ENCODE data around the gene CCNL1. TPM values are rescaled to one million over a fixed set of nuclear protein-coding genes. Genes with fewer than 3 reads are reported as not detected.

CCNL1 gene
- total RNA-seq, 2 experiments from 2014 or later: 163 to 215 TPM

DNA sequence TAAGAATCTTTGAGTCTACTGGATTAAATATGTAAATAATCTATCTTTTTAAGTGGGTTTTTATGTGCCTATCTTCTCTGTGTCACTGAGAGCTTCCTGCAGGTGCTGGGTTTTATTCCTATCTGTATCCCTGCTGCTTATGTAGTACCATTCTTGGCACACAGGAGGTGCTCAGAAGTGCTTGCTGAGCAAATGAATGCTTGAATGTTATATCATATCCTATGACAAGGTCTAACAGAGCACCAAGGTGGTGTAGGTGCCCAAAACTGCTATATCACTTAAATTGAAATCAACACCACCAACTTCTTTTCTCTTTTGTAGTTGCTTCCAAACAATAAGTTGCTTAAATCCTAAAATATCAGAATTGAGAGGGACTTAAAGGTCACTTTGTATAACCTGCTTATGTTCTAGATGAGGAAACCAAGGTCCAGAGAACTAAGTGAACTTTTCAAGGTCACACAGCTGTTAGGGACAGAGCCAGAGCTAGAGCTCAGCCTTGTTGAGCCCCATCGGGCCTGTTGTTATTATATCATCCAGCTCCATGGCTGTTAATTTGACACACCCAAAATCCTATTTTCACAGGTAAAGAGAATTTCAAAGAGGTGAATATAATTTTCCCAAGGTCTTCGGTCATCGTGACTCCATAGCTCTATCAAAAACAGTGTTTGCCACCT lies 46.0 kb downstream of the CCNL1 start:
- Mint-ChIP-seq H3K9me3 (ENCODE audit: low read depth) (no peaks in the 10 kb centered on the region), H3K4me3 (no peak overlapping the region), H3K27ac (no peak overlapping the region), H3K27me3 (no peaks in the 10 kb centered on the region), H3K4me1 (no peaks in the 10 kb centered on the region), H3K36me3 (ENCODE audit: low read depth) (no peaks in the 10 kb centered on the region)
- DNase-seq (no peak), ATAC-seq (peak; percentile 77)
- intact Hi-C loops (cut with DNase I, micrococcal nuclease): no loop called here
- CTCF ChIA-PET: interaction anchor here (1.1 to 3.5 kb wide), 7 partner anchors 9 to 24 kb away, joined by 3 to 25 read pairs (median 4); no protein-coding TSS in a partner anchor
- POLR2A ChIA-PET: no interaction called here

DNA sequence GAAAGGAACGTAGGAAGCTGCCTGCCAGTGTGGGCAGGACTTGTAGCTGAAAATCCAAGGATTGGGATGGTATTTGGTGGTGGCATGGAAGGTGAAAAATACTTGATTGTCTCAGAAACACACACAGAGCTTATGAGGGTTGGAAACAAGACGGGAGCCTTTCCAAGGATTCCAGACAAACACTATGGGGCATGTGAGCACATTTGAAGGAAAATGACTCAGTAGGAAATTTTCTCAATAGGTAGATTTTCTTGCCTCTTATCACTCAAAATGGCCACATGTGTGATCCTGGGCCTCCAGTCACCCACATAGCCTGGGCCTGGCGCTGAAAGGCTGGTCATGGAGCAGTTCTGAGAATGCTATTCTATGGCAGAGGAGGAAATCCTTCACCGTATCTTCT lies 47.4 kb downstream of the CCNL1 start:
- Mint-ChIP-seq H3K27ac (no peak overlapping the region), H3K9me3 (ENCODE audit: low read depth) (no peaks in the 10 kb centered on the region), H3K27me3 (no peaks in the 10 kb centered on the region), H3K4me1 (no peaks in the 10 kb centered on the region), H3K36me3 (ENCODE audit: low read depth) (no peaks in the 10 kb centered on the region), H3K4me3 (no peak overlapping the region)
- ChIA-PET CTCF (interaction anchor here (0.6 to 3.5 kb wide), 6 partner anchors 11 to 249 kb away, joined by 3 to 25 read pairs (median 4); no protein-coding TSS in a partner anchor), POLR2A (no interaction called here)
- DNase-seq: no peak
- intact Hi-C loops (cut with DNase I, micrococcal nuclease): no loop called here
- no peak for ATAC-seq

DNA sequence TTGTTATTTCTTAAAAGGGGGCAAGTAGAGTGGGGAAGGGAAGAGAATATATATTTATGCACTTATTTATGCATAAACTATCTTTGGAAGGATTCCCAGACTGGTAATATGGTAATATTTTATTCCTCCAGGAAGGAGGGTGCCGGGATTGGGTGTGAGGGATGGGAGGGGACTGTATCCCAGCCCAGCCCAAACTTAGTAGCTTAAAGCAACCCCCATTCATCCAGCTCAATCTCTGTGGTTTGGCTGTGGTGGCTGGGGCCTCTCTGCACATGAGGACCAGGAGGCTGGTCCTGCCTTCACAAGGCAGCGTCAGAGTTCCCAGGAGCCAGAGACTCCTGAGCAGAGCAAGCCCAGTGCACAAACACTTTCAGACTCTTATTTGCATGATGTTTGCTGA lies 48.4 kb downstream of the CCNL1 start:
- H3K9me3 Mint-ChIP-seq (ENCODE audit: low read depth): no peaks in the 10 kb centered on the region
- no peaks in the 10 kb centered on the region for H3K36me3 Mint-ChIP-seq (ENCODE audit: low read depth)
- no peaks in the 10 kb centered on the region for H3K4me1 Mint-ChIP-seq
- ATAC-seq (no peak), DNase-seq (no peak)
- no peaks in the 10 kb centered on the region for H3K27me3 Mint-ChIP-seq
- ChIA-PET POLR2A (no interaction called here), CTCF (interaction anchor here (0.6 to 1.6 kb wide), 3 partner anchors 10 to 496 kb away, joined by 3 to 4 read pairs (median 3); no protein-coding TSS in a partner anchor)
- H3K27ac Mint-ChIP-seq: no peak overlapping the region
- H3K4me3 Mint-ChIP-seq: no peak overlapping the region
- intact Hi-C loops (cut with DNase I, micrococcal nuclease): no loop called here

DNA sequence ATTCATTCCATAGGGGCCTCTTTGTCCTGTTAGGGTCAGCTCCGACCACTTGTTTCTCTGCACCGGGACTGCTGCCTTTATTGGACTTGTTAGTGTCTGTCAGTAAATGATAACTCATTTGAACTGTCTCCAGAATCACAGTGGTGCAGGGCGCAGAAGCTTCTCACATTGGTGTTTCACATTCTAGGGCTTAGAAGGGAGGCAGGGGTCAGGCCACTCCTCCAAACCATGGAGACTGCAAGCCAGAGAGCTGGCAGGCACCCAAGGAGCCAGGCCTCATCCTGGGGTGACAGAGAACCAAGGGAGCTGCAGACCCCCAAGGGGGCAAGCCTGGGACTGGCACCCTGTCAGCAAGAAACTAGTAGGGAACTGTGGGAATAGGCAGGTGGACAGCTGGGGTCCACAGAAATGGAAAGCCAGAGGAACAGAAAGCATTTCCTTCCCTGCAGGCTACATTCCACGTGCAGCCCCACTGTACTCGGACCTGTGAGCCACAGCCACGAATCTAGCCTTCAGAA lies 49.1 kb downstream of the CCNL1 start:
- POLR2A ChIA-PET: no interaction called here
- Mint-ChIP-seq H3K27ac (no peak overlapping the region), H3K36me3 (ENCODE audit: low read depth) (no peaks in the 10 kb centered on the region), H3K4me1 (no peaks in the 10 kb centered on the region), H3K4me3 (no peak overlapping the region), H3K27me3 (no peaks in the 10 kb centered on the region), H3K9me3 (ENCODE audit: low read depth) (no peaks in the 10 kb centered on the region)
- intact Hi-C loops (cut with DNase I, micrococcal nuclease): no loop called here
- CTCF ChIA-PET: interaction anchor here (0.6 to 1.7 kb wide), 5 partner anchors 9 to 495 kb away, joined by 3 to 6 read pairs (median 4); no protein-coding TSS in a partner anchor
- DNase-seq: no peak
- ATAC-seq: no peak

DNA sequence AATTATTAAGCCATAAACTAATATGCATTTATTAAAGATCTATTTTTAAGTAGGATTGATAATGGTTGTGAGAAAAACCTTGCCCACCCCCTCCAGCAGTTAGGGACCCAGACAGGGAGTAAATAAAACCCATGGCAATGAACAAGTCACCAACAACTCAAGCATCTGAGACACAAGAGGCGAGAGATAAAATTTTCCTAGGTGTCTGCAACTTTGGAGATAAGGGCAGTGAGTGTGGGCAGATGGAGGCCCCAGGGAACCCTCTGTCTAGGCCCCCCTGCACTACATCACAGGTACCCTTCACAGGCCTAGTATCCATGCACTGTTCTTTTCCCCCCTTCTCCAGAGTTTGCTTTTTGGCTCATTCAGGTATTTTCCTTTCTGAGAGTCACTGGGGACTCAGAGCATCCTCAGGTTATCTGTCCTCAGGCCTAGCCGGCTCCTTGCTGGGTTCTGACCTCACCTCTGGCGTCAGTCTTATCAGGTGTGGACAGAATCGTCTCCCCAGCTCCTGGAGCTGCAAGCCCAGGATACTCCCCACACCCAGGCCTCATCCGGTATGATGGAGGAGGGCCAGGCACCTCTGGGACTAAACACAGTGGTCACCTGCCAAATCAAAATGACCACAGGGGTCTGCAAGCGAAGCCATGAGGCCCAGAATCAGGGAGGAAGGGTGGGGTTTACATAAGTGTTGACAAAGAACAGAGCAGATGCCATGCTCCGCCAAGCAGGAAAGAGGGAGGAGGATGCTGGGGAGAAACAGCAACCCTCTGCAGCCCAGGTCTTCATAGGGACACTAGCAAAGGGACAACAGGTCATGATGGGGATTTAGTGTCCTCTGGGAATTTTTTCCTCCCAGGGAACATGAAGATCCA lies 50.4 kb downstream of the CCNL1 start:
- POLR2A ChIA-PET: no interaction called here
- CTCF ChIA-PET: interaction anchor here (0.6 to 1.7 kb wide), 4 partner anchors 18 to 977 kb away, joined by 3 to 6 read pairs (median 4); no protein-coding TSS in a partner anchor
- Mint-ChIP-seq H3K36me3 (ENCODE audit: low read depth) (no peaks in the 10 kb centered on the region), H3K4me3 (no peak overlapping the region), H3K27ac (no peak overlapping the region), H3K9me3 (ENCODE audit: low read depth) (no peaks in the 10 kb centered on the region), H3K4me1 (peaks cover 11% of the 10 kb centered on the region), H3K27me3 (no peaks in the 10 kb centered on the region)
- ATAC-seq (no peak), DNase-seq (no peak)
- intact Hi-C loops (cut with DNase I, micrococcal nuclease): no loop called here

DNA sequence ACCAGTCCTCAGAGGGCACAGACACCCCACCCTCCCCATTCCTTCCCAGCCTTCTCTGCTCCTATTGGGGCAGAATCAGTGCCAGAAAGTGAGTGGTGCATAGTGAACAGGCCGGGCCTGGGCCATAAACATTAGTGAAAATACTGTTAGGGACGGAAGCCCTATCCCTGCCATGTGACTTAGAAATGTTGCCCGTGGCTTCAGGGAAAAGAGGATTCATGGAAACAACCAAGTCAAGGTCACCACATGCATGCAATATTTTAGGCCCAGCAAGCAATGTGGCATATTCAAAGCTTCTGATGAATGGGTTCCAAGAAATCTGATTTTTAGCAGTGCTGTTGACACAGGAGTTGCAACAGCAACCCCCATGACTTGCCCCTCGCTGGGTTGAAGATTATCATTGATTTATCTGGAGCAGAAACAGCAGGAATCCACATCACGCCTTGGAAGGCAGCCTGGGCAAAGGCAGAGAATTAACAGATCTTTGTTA lies 52.3 kb downstream of the CCNL1 start:
- POLR2A ChIA-PET: no interaction called here
- intact Hi-C loops (cut with DNase I, micrococcal nuclease): no loop called here
- no peak overlapping the region for H3K4me3 Mint-ChIP-seq

DNA sequence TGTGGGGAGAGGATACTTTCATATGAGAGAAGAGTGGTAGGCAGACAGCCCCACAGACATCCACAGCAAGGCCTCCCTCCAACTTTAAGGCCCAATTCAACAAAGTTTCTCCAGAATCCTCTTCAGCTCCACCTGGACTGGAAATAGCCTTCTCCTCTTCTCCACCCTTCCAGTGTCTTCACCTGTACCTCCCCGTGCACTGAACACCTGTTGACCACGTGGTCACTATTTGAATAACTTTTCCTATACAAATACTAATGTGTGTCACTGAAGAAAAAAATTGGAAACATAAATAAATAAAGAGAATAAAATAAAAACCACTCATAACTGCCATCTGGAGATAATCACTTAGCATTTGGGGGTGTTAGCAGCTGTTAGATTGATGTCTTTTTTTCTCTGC lies 52.9 kb downstream of the CCNL1 start:
- intact Hi-C loops (cut with DNase I, micrococcal nuclease): no loop called here
- ChIA-PET CTCF (interaction anchor here (1.9 kb wide), 1 partner anchor 23 kb away, joined by 4 read pairs; no protein-coding TSS in a partner anchor), POLR2A (no interaction called here)
- Mint-ChIP-seq H3K27me3 (no peaks in the 10 kb centered on the region), H3K4me1 (peaks cover 30% of the 10 kb centered on the region), H3K27ac (no peak overlapping the region), H3K36me3 (ENCODE audit: low read depth) (no peaks in the 10 kb centered on the region), H3K4me3 (no peak overlapping the region), H3K9me3 (ENCODE audit: low read depth) (no peaks in the 10 kb centered on the region)
- ATAC-seq (no peak), DNase-seq (no peak)

More for the DNA sequence above, 52.3 kb downstream of the CCNL1 start:
- no peak overlapping the region for H3K27ac Mint-ChIP-seq
- ATAC-seq: no peak
- CTCF ChIA-PET: interaction anchor here (1.9 kb wide), 1 partner anchor 23 kb away, joined by 4 read pairs; no protein-coding TSS in a partner anchor
- H3K4me1 Mint-ChIP-seq: peaks cover 28% of the 10 kb centered on the region
- DNase-seq: no peak
- H3K36me3 Mint-ChIP-seq (ENCODE audit: low read depth): no peaks in the 10 kb centered on the region
- no peaks in the 10 kb centered on the region for H3K9me3 Mint-ChIP-seq (ENCODE audit: low read depth)
- no peaks in the 10 kb centered on the region for H3K27me3 Mint-ChIP-seq

DNA sequence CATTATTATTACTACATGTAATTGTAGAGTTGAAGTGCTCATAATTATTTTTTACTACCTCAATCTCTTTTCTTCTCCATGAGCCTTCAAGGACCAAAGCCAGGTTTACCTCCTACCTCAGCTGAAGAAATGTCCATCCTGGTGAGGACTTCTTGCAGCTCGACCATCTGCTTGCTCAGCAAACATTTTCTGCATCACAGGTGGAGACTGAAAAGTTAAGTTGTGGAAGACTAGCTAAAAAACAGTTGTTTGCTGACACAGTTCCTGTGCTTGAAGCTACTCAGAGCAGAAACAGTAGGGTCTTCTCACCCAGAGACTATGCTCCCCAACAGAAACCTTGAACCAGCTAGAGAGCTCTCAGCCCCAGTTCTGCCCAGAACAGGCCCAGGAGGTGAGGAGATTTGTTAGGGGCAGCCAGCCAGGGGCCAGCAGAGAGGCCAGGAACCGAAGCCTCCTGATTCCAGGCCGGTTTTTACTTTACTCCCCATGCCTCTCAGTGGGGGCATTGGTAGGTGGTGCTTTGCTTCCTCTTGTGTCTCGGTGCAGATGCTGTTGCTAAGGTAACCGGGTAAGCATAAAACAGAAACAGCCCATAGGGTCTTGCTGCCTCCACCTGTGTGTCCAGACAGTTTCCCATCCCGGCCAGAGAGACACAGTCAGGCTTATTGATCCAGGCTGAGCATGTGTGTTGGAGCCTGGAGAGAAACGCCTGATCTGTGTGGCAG lies 54.9 kb downstream of the CCNL1 start:
- POLR2A ChIA-PET: no interaction called here
- H3K4me3 Mint-ChIP-seq: no peak overlapping the region

DNA sequence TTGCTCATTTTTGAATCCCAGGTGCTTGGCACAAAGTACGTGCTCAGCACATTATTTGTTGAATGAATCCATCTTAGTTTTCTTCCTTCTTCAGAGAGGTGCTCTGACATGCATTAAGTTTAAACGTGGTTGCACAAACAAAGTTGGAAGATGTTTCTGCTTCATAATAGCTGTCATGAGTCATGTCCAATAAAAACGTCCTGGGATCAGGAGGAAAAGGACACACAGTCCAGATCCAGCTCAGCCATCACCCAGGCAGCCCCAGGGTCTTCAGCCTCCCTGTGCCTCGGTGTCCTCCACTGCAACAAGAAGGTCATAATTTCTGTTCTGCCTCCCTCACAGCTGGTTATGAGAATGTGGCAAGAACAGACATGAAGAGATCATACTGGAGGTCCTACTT lies 55.4 kb downstream of the CCNL1 start:
- no peaks in the 10 kb centered on the region for H3K36me3 Mint-ChIP-seq (ENCODE audit: low read depth)
- no peaks in the 10 kb centered on the region for H3K9me3 Mint-ChIP-seq (ENCODE audit: low read depth)
- H3K4me1 Mint-ChIP-seq: peaks cover 39% of the 10 kb centered on the region
- DNase-seq (no peak), ATAC-seq (no peak)
- CTCF ChIA-PET: interaction anchor here (0.6 to 0.8 kb wide), 4 partner anchors 15 to 41 kb away, joined by 3 read pairs; no protein-coding TSS in a partner anchor
- H3K27ac Mint-ChIP-seq: peak overlapping the region; percentile 29
- intact Hi-C loops (cut with DNase I, micrococcal nuclease): no loop called here
- POLR2A ChIA-PET: no interaction called here
- no peaks in the 10 kb centered on the region for H3K27me3 Mint-ChIP-seq
- H3K4me3 Mint-ChIP-seq: no peak overlapping the region

More for the DNA sequence above, 54.9 kb downstream of the CCNL1 start:
- Mint-ChIP-seq H3K9me3 (ENCODE audit: low read depth) (no peaks in the 10 kb centered on the region), H3K27me3 (no peaks in the 10 kb centered on the region), H3K36me3 (ENCODE audit: low read depth) (no peaks in the 10 kb centered on the region), H3K4me1 (peaks cover 33% of the 10 kb centered on the region), H3K27ac (no peak overlapping the region)
- DNase-seq: no peak
- intact Hi-C loops (cut with DNase I, micrococcal nuclease): no loop called here
- CTCF ChIA-PET: interaction anchor here (0.6 to 0.8 kb wide), 5 partner anchors 16 to 40 kb away, joined by 3 read pairs; no protein-coding TSS in a partner anchor
- ATAC-seq: no peak

DNA sequence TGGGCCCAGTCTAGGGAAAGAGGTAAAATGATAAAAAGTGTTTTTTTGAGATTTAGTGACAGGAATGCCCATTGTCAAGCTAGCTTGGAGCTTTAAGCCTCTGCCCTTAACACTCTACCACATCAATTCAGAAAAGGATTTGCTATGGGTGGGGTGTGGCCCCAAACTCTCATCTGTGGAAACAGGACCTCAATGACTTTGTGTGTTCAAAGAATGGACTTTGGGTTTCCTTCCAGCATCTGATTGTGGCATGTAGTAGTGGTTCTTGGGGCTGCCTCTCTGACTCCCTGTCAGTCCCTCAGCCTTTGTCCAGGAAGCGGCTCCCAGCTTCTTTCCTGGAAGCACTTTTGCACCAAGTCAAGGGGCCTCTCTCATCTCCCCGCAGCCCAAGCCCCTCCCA lies 56.1 kb downstream of the CCNL1 start:
- no peak for DNase-seq
- H3K36me3 Mint-ChIP-seq (ENCODE audit: low read depth): no peaks in the 10 kb centered on the region
- no peak for ATAC-seq
- H3K4me1 Mint-ChIP-seq: peaks cover 45% of the 10 kb centered on the region
- H3K27ac Mint-ChIP-seq: peak overlapping the region; percentile 88
- H3K27me3 Mint-ChIP-seq: no peaks in the 10 kb centered on the region
- H3K9me3 Mint-ChIP-seq (ENCODE audit: low read depth): no peaks in the 10 kb centered on the region
- intact Hi-C loops (cut with DNase I, micrococcal nuclease): loop anchor here (1.0 to 2.0 kb wide), 4 partner anchors 15 to 25 kb away; no protein-coding TSS in a partner anchor
- POLR2A ChIA-PET: no interaction called here
- CTCF ChIA-PET: interaction anchor here (0.7 to 1.6 kb wide), 6 partner anchors 10 to 311 kb away, joined by 3 to 6 read pairs (median 4); no protein-coding TSS in a partner anchor
- no peak overlapping the region for H3K4me3 Mint-ChIP-seq

All from activated CD4-positive, alpha-beta T cell treated with anti-CD3 and anti-CD28 coated beads for 36 hours (primary cell).